H9 (cell line): ENCODE results near the gene ELOVL6. TPM values are rescaled to one million over a fixed set of nuclear protein-coding genes. Genes with fewer than 3 reads are reported as not detected.

Experiments used
- DNase-seq: peaks from one replicate; pipeline ENCODE4 v3.0.0-alpha.2; 2017
- H2AFZ ChIP-seq: one replicate; pipeline ENCODE4 v1.6.1; 2013; ENCODE audit warnings: mild to moderate bottlenecking, low read length, control low read depth, moderate library complexity
- H2AK5ac ChIP-seq: 2 replicates; pipeline ENCODE4 v1.6.1; 2013; ENCODE audit warnings: low read length, control low read depth, mixed read lengths; ENCODE audit not compliant: insufficient read length
- H2BK120ac ChIP-seq: one replicate; pipeline ENCODE4 v1.6.1; 2013; ENCODE audit warnings: low read depth, mild to moderate bottlenecking, low read length, control low read depth, inconsistent platforms; ENCODE audit not compliant: poor library complexity, severe bottlenecking
- H2BK12ac ChIP-seq: 2 replicates; pipeline ENCODE4 v1.6.1; 2013; ENCODE audit warnings: low read length, control low read depth, mixed read lengths, low read depth; ENCODE audit not compliant: insufficient read length
- H2BK15ac ChIP-seq: 2 replicates; pipeline ENCODE4 v1.6.1; 2013; ENCODE audit warnings: low read depth, low read length, control low read depth
- H2BK20ac ChIP-seq: one replicate; pipeline ENCODE4 v1.6.1; 2013; ENCODE audit warnings: low read depth, mild to moderate bottlenecking, low read length, control low read depth, inconsistent platforms; ENCODE audit not compliant: poor library complexity, severe bottlenecking
- H2BK5ac ChIP-seq: 2 replicates; pipeline ENCODE4 v1.6.1; 2013; ENCODE audit warnings: low read length, control low read depth, mixed read lengths; ENCODE audit not compliant: insufficient read length
- H3K14ac ChIP-seq: 2 replicates; pipeline ENCODE4 v1.6.1; 2013; ENCODE audit warnings: low read length, control low read depth; ENCODE audit not compliant: insufficient read depth
- H3K18ac ChIP-seq: 2 replicates; pipeline ENCODE4 v1.6.1; 2013; ENCODE audit warnings: low read depth, mild to moderate bottlenecking, mixed read lengths, low read length, control low read depth; ENCODE audit not compliant: insufficient read length
- H3K23ac ChIP-seq: 2 replicates; pipeline ENCODE4 v1.6.1; 2013; ENCODE audit warnings: low read length, control low read depth, mixed read lengths, low read depth; ENCODE audit not compliant: insufficient read length
- H3K23me2 ChIP-seq: 2 replicates; pipeline ENCODE4 v1.6.1; 2013; ENCODE audit warnings: low read depth, mild to moderate bottlenecking, mixed read lengths, low read length, control low read depth; ENCODE audit not compliant: insufficient read length, poor library complexity, severe bottlenecking
- H3K27ac ChIP-seq: 2 replicates; pipeline ENCODE4 v1.5.1; 2013; ENCODE audit warnings: low read length, control low read depth, mixed read lengths, low read depth; ENCODE audit not compliant: insufficient read length
- H3K27me3 ChIP-seq: 2 replicates; pipeline ENCODE4 v1.6.1; 2013; ENCODE audit warnings: low read length, control low read depth, inconsistent platforms; ENCODE audit not compliant: insufficient read depth
- H3K4ac ChIP-seq: 2 replicates; pipeline ENCODE4 v1.6.1; 2013; ENCODE audit warnings: low read depth, mild to moderate bottlenecking, control low read depth, inconsistent platforms, low read length, moderate library complexity
- H3K4me1 ChIP-seq: 2 replicates; pipeline ENCODE4 v1.6.1; 2013; ENCODE audit warnings: low read length, control low read depth, inconsistent platforms; ENCODE audit not compliant: insufficient read depth
- H3K4me2 ChIP-seq: 2 replicates; pipeline ENCODE4 v1.6.1; 2013; ENCODE audit warnings: low read length, control low read depth, mixed read lengths; ENCODE audit not compliant: insufficient read length, insufficient read depth
- H3K56ac ChIP-seq: 2 replicates; pipeline ENCODE4 v1.6.1; 2013; ENCODE audit warnings: low read depth, mild to moderate bottlenecking, mixed read lengths, low read length, control low read depth; ENCODE audit not compliant: insufficient read length
- H3K79me1 ChIP-seq: 2 replicates; pipeline ENCODE4 v1.6.1; 2013; ENCODE audit warnings: low read depth, mild to moderate bottlenecking, moderate library complexity, low read length, control low read depth, inconsistent platforms; ENCODE audit not compliant: insufficient read depth, poor library complexity, severe bottlenecking
- H3K79me2 ChIP-seq: 2 replicates; pipeline ENCODE4 v1.6.1; 2013; ENCODE audit warnings: low read length, control low read depth, inconsistent platforms; ENCODE audit not compliant: insufficient read depth
- H3K9ac ChIP-seq: 2 replicates; pipeline ENCODE4 v1.6.1; 2013; ENCODE audit warnings: low read length, control low read depth, mixed read lengths; ENCODE audit not compliant: insufficient read length; ENCODE audit errors: extremely low read depth
- H3K9me3 ChIP-seq: one replicate; pipeline ENCODE4 v1.6.1; 2013; ENCODE audit warnings: low read depth, low read length, inconsistent platforms; ENCODE audit not compliant: control insufficient read depth
- H3T11ph ChIP-seq: one replicate; pipeline ENCODE4 v1.6.1; 2013; ENCODE audit warnings: mild to moderate bottlenecking, low read length, control low read depth, inconsistent platforms
- H4K20me1 ChIP-seq: one replicate; pipeline ENCODE4 v1.6.1; 2013; ENCODE audit not compliant: control insufficient read depth, insufficient read length, insufficient read depth
- H4K5ac ChIP-seq: 2 replicates; pipeline ENCODE4 v1.6.1; 2013; ENCODE audit warnings: low read depth, mild to moderate bottlenecking, mixed read lengths, low read length, control low read depth; ENCODE audit not compliant: insufficient read length
- H4K8ac ChIP-seq: replicated peaks from 2 replicates; pipeline ENCODE4 v1.6.1; 2013; ENCODE audit warnings: low read length, control low read depth, mixed read lengths, low read depth; ENCODE audit not compliant: insufficient read length
- H4K91ac ChIP-seq: 2 replicates; pipeline ENCODE4 v1.6.1; 2013; ENCODE audit warnings: low read depth, mild to moderate bottlenecking, moderate library complexity, mixed read lengths, low read length, control low read depth; ENCODE audit not compliant: insufficient read length
- H3K27ac Mint-ChIP-seq, 3 experiments: 2 replicates in 2 of 3; 3 replicates in 1 of 3; pipeline ENCODE4 v1.8.0; 2020 to 2021; ENCODE audit warnings: mixed read lengths in 3 of 3, mild to moderate bottlenecking in 1 of 3, moderate library complexity in 1 of 3
- H3K27me3 Mint-ChIP-seq: 2 replicates; pipeline ENCODE4 v1.8.0; 2021; ENCODE audit warnings: low read depth, mild to moderate bottlenecking, moderate library complexity, mixed read lengths
- H3K36me3 Mint-ChIP-seq, 3 experiments: 2 replicates in 2 of 3; 3 replicates in 1 of 3; pipeline ENCODE4 v1.8.0; 2020 to 2021; ENCODE audit warnings: low read depth in 3 of 3, mixed read lengths in 3 of 3; ENCODE audit not compliant: insufficient read depth in 1 of 3
- H3K4me1 Mint-ChIP-seq, 2 experiments: 2 replicates each; pipeline ENCODE4 v1.8.0; 2020; ENCODE audit warnings: mixed read lengths in 2 of 2
- H3K4me3 Mint-ChIP-seq, 2 experiments: 2 replicates in 1 of 2; 3 replicates in 1 of 2; pipeline ENCODE4 v1.8.0; 2020 to 2021; ENCODE audit warnings: mild to moderate bottlenecking in 2 of 2, mixed read lengths in 2 of 2, moderate library complexity in 1 of 2
- H3K9me3 Mint-ChIP-seq, 2 experiments: 2 replicates in 1 of 2; 3 replicates in 1 of 2; pipeline ENCODE4 v1.8.0; 2020; ENCODE audit warnings: mild to moderate bottlenecking in 2 of 2, mixed read lengths in 2 of 2, moderate library complexity in 1 of 2
- CTCF ChIP-seq: fragments of 200-600 bp; sonication (generic); conservative IDR thresholded peaks from 3 replicates; pipeline ENCODE4 v1.8.0; 2021; ENCODE audit warnings: antibody characterized with exemption, mild to moderate bottlenecking
- WGBS: extraction: QIAGEN DNeasy Blood & Tissue Kit; methylation state at CpG from one replicate; pipeline ENCODE4 v1.1.7; 2013; ENCODE audit warnings: missing lambda C conversion rate, low lambda C conversion rate, mixed read lengths; ENCODE audit not compliant: insufficient read length; ENCODE audit errors: extremely low coverage; 5-methylcytosine and 5-hydroxymethylcytosine counted together
- total RNA-seq: library from RNA; stranded (reverse); gene quantifications from 2 replicates; pipeline ENCODE4 v1.2.1, GENCODE V29; 2021

Gene ELOVL6
- total RNA-seq, 1 experiment from 2014 or later: 64.6 TPM

- Histone ChIP-seq H4K5ac (no peak overlapping the region), H3K4me1 (peaks cover 2% of the 10 kb centered on the region; the same call in 1 of the 2 replicates), H2BK15ac (no peak overlapping the region), H2AK5ac (no peak overlapping the region), H3K18ac (no peak overlapping the region), H3K4ac (no peak overlapping the region), H3K56ac (no peak overlapping the region), H3K23me2 (no peaks in the 10 kb centered on the region), H3K27me3 (no peaks in the 10 kb centered on the region), H4K8ac (no peak overlapping the region), H4K20me1 (no peaks in the 10 kb centered on the region), H3K9ac (no peak overlapping the region), H3K79me2 (no peaks in the 10 kb centered on the region; the same call in 1 of the 2 replicates), H2BK120ac (no peak overlapping the region), H3K23ac (no peak overlapping the region), H3K9me3 (no peaks in the 10 kb centered on the region), H2BK5ac (no peak overlapping the region), H3K4me2 (no peak overlapping the region), H3T11ph (no peak overlapping the region), H2BK20ac (no peak overlapping the region), H3K27ac (no peak overlapping the region), H4K91ac (no peak overlapping the region), H3K14ac (no peak overlapping the region), H2BK12ac (no peak overlapping the region), H3K79me1 (no peaks in the 10 kb centered on the region), H2AFZ (no peak overlapping the region)
- no peak for DNase-seq
- peaks cover 4 to 23% (median 23%) of the 10 kb centered on the region in 3 experiments; a peak in 6 of 7 replicates for H3K36me3 Mint-ChIP-seq
- H3K27me3 Mint-ChIP-seq: no peaks in the 10 kb centered on the region
- H3K9me3 Mint-ChIP-seq: no peaks in the 10 kb centered on the region
- peaks cover 36 to 45% of the 10 kb centered on the region in 2 experiments for H3K4me1 Mint-ChIP-seq
- no peak overlapping the region for H3K27ac Mint-ChIP-seq
- H3K4me3 Mint-ChIP-seq: no peak overlapping the region
- no peak for TF ChIP-seq CTCF
- no CpG with 5 or more reads among the region's 2 CpGs for WGBS
Measured at GRCh38 chr4:110104661-110105060, 93.8 kb downstream of the ELOVL6 start.
